Mammary epithelial cell (primary cell): ENCODE results near the gene CACNA2D4.

ENCODE experiments used
- CTCF ChIP-seq, 2 donors: IDR thresholded peaks in 1 of 2; conservative IDR thresholded peaks in 1 of 2; 2 replicates each; pipeline ENCODE4 v1.5.1; 2011 to 2012; ENCODE audit warnings: inconsistent platforms in 2 of 2, low read length in 2 of 2, mild to moderate bottlenecking in 2 of 2, control low read depth in 1 of 2, low read depth in 1 of 2; ENCODE audit not compliant: insufficient read depth in 1 of 2; ENCODE audit errors: extremely low read depth in 1 of 2
- EZH2 ChIP-seq: IDR thresholded peaks from 2 replicates; pipeline ENCODE4 v1.6.1; 2012; ENCODE audit warnings: low read length, inconsistent platforms, borderline replicate concordance

GRCh38 chr12:1937481-1938224 lies 19.2 kb upstream of the CACNA2D4 start:
- TF ChIP-seq EZH2 (no peak), CTCF (conservative IDR thresholded peaks at IDR 0.05 in 1 of 2, IDR thresholded peaks at IDR 0.05 in 1 of 2; ENCODE audit: extremely low read depth in 1 of 2, insufficient read depth in 1 of 2, low read depth in 1 of 2, low read length in 2 of 2) (no peak)
